Activated CD8-positive, alpha-beta memory T cell treated with anti-CD3 and anti-CD28 coated beads for 1 hour (primary cell): Measurements from ENCODE around the gene CMSS1.
"Not testable (repeated sequence)": the region's sequence is repeated elsewhere in the genome, so short reads cannot be mapped to it uniquely, and the experiment has no call there.

Source experiments
- DNase-seq, 2 donors: peaks; one replicate each; pipeline ENCODE4 v3.0.0-alpha.2; 2020; ENCODE audit warnings: low read depth in 1 of 2; ENCODE audit errors: extremely low read depth in 1 of 2

The CMSS1 gene

DNA sequence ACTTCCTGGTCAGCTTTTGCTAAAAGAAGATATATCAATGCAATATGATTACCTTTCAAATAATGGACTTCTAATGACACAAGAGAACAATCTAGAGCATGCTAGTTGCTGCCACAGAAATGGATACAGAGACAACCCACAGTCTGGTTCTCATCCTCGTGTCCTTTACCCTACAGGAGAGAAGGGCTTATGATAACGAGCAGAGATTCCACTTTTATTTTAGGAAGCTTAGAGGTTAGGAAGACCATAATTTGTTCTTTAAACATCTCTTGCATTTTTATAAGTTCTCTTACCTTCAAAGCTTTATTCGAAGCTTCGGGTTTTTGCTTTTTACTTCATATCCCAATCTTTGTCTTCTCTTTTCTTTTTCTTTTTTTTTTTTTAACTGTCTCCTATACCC is 257.5 kb downstream of the CMSS1 start:
- no peak for DNase-seq

- DNase-seq = no peak
Observed at GRCh38 chr3:100075851-100076730, 258.4 kb downstream of the CMSS1 start.

GRCh38 chr3:100076731-100077529 is 259.3 kb downstream of the CMSS1 start:
- no peak for DNase-seq

GRCh38 chr3:100079328-100079727 is 261.7 kb downstream of the CMSS1 start:
- DNase-seq = no peak

GRCh38 chr3:100080573-100080972 is 262.9 kb downstream of the CMSS1 start:
- DNase-seq = no peak

- DNase-seq = no peak
Observed at GRCh38 chr3:100081311-100081710, 263.6 kb downstream of the CMSS1 start.

DNA sequence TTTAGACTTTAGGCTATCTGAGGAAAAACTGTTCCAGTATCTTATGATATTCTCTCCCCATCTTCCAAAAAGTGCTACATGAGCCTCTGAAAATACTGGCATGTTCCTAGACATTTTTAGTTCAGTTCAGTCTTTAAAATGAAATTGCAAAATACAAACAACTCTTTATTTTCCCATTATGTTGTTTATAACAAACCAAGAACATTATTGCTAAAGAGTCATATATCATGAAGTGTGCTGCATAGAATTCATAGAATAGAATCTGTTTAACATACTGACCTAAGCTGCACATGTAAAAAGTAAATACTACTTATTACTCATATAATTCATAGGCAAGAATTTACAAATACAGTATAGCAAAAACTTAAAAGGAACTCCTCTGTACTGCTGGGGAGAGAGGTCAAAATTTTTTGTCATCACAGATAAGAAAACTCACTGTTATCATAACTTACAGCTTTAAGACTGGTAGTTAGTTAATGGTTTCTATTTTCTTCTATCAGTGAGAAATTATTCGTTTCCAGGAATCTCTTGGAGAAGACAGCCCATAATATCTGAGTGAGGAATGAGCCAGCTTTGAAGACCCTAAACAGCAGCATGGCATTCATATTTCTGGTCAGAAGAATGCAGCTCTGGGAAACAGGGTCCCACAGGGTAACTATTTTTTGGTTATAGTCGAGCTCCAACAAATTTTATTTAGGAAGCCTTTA is 264.5 kb downstream of the CMSS1 start:
- DNase-seq = no peak

- DNase-seq = no peak
Observed at GRCh38 chr3:100082714-100083113, 265.1 kb downstream of the CMSS1 start.

- no peak for DNase-seq
Observed at GRCh38 chr3:100083209-100083608, 265.5 kb downstream of the CMSS1 start.

- no peak for DNase-seq
Observed at GRCh38 chr3:100084100-100084806, 266.6 kb downstream of the CMSS1 start.

DNA sequence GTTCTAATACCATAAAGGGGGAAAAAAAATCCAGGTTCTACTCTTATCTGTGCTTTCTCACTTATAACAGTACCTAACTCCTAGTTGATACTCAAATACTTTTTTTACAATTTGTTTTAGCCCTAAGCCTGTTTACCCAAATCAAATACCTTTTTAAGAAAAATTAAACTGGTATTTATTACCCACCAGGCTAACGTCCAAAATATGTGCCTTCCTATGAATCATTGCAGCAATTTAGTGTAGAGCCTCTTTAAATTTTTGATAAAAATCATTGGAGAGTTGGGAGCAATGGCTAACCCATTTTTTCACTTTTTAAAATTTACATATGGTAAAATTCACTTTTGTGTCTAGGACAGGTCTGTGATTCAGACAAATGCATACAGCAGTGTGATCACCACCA is 268.7 kb downstream of the CMSS1 start:
- DNase-seq = no peak

DNA sequence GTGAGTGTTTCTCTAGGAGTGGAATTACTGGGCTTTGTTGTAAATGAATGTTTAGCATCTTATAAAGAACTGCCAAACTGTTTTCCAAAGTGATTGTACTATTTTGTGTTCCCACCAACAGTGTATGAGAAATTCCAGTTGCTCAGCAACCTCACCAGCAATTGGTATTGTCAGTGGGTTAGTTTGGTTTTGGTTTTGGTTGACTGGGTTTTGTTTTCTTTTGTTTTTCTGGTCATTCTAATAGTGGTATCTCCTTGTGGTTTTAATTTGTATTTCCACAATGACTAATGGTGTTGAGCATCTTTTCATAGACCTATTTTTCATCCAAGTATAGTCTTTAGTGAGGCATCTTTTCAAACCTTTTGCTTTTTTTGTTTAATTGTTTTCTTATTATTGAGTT is 269.5 kb downstream of the CMSS1 start:
- DNase-seq = no peak

DNA sequence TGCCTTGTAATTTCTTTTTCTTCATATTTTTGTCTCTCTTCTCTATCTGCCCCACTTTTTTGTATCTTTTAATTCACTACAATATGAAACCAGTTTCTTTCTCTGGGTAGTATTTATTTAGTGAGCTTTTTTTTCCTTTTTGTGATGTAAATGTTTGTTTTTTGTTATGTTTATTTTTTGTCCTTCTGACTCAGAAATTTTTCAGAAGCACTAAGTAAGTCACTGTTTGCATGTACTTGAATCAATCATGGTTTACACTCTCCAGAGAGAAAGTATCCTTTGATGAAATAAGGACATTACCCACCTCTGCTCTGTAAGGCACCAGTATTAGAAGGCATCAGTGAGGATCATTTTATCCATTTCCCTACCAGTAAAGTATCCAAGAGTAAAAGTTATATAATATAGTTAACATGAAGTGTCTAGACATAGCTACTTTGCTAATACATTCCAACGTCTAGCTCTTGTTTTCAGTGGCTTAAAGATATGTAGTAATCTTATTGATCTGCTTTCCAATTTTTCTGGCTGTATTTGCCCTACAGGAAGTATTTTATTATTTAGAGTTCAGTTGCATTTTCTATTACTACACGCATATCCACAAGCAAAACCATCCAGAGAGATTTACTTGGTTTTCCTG is 271.2 kb downstream of the CMSS1 start:
- no peak for DNase-seq

DNA sequence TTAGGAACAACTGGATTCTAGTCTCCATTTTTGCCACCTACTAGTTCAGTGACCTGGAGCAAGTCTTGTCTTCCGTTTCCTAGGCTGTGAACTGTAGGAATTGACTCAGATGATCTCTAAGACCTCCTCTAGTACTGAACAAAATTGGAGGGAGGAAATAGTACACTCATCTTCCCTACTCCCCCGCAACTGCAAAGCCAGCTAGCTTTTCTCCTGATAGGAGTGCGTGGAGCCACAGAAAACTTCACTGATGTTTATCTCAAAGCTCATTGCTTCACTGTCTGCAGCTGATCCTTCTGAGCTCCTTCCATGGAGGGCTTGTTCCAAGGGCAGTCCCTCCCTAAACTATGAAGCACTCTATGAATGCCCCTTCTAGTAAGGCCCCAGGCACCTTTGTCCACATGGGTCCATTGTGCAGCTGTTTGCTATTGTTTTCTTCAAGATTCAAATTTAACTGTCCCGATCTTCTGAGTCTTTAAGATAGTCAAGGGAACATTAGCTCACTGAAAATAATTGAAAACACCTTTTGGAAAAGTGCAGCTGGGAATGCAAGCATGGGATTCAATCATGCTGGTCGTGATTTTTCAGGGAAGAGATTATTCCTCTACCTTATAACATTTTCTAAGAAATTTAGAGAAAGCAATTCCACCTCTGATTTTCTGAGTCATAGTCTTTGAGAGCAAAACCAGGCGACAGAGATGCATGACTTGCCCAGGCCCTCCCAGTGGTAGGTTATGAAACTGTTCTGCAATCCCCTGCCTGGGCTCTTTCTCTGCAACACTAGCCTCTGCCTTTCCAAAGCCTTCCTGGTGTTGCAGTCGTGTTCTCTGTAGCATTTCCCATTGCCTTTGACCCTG is 272.4 kb downstream of the CMSS1 start:
- DNase-seq = no peak

DNA sequence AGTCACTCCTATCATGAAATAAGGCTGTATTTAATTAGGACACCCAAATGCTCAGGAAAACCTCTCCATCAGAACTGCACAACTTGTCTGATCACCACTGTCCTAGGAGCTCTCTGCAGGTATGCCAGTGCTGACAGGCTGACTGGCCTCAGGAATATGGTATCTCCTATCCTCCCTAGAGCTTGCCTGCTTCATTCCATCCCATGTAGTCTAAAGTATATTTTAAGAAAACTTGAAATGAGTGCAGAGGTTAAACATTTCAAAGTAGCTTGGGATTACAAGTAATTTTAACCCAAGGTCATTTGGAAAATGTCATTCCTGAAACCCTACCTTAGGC is 273.0 kb downstream of the CMSS1 start:
- DNase-seq = no peak

GRCh38 chr3:100093831-100094230 is 276.2 kb downstream of the CMSS1 start:
- DNase-seq = no peak

GRCh38 chr3:100096286-100096685 is 278.6 kb downstream of the CMSS1 start:
- DNase-seq = not testable (repeated sequence)

GRCh38 chr3:100096866-100097265 is 279.2 kb downstream of the CMSS1 start:
- DNase-seq = no peak

GRCh38 chr3:100097919-100098783 is 280.5 kb downstream of the CMSS1 start:
- DNase-seq = no peak
